HCT116 (cell line): Measurements from ENCODE around the gene GTF2F1. TPM values are rescaled to one million over a fixed set of nuclear protein-coding genes. Genes with fewer than 3 reads are reported as not detected.

ENCODE experiments used
- ATAC-seq: fragments of 200-7000 bp; cut with Tn5 transposase; 2 replicates; pipeline ENCODE4 v1.9.1; 2020; ENCODE audit warnings: mild to moderate bottlenecking, moderate library complexity
- BruUV-seq: library from RNA; stranded (reverse); fragments of 400-500 nt; replicated peaks from 2 replicates; lab custom pipeline; 2021; lab: Mats Ljungman, UMichigan
- CTCF ChIA-PET: fragments of 300-600 bp; sonication (Branson Sonifier 250); formaldehyde crosslinking; loops from one replicate; lab custom pipeline; 2021; ENCODE audit warnings: antibody characterized with exemption; lab: Charles Lee
- POLR2A ChIA-PET: fragments of 300-600, 350-600 bp; sonication (Branson Sonifier 250); formaldehyde crosslinking; loops from one replicate; lab custom pipeline; 2021; ENCODE audit warnings: antibody characterized with exemption; lab: Charles Lee
- RAD21 ChIA-PET, 2 experiments: fragments of 300-600 bp; sonication (Branson Sonifier 250); formaldehyde crosslinking; loops; one replicate each; lab custom pipeline; 2023; ENCODE audit warnings: low total read pairs in 2 of 2; ENCODE audit not compliant: uncharacterized antibody in 2 of 2, unreplicated experiment in 2 of 2, low non-redundant PET in 1 of 2; lab: Charles Lee
- DNase-seq: peaks from one replicate; pipeline ENCODE4 v3.0.0-alpha.2; 2010; ENCODE audit warnings: low read depth, low spot score
- H2AFZ ChIP-seq: fragments of 200-600 bp; shearing (Covaris generic), sonication (generic); 2 replicates; pipeline ENCODE4 v1.6.1; 2017; ENCODE audit warnings: low read depth, mixed run types, mixed read lengths, antibody characterized with exemption, low read length; ENCODE audit not compliant: poor library complexity, severe bottlenecking
- H3K27ac ChIP-seq: 2 replicates; pipeline ENCODE4 v1.5.1; 2012; ENCODE audit warnings: low read depth, low read length
- H3K27me3 ChIP-seq: fragments of 200-600 bp; sonication (generic); 2 replicates; pipeline ENCODE4 v1.6.1; 2016; ENCODE audit warnings: mixed run types, low read length, mixed read lengths; ENCODE audit not compliant: insufficient read depth
- H3K36me3 ChIP-seq, 2 experiments: fragments of 200-500 bp in 1 of 2; fragments of 200-600 bp in 1 of 2; sonication (Bioruptor generic) in 1 of 2; sonication (generic) in 1 of 2; 2 replicates each; pipeline versions ENCODE4 v1.5.1 to v1.6.1; 2014 to 2016; ENCODE audit warnings: low read length in 2 of 2, inconsistent platforms in 1 of 2, mixed read lengths in 1 of 2, mixed run types in 1 of 2; ENCODE audit not compliant: insufficient read depth in 2 of 2, control insufficient read depth in 1 of 2
- H3K4me1 ChIP-seq, 2 experiments: fragments of 200-600 bp in 1 of 2; sonication (generic) in 1 of 2; 2 replicates each; pipeline versions ENCODE4 v1.5.1 to v1.6.1; 2012 to 2017; ENCODE audit warnings: low read length in 2 of 2, inconsistent platforms in 1 of 2, mild to moderate bottlenecking in 1 of 2, mixed read lengths in 1 of 2, mixed run types in 1 of 2, moderate library complexity in 1 of 2; ENCODE audit not compliant: insufficient read depth in 2 of 2, control insufficient read depth in 1 of 2
- H3K4me2 ChIP-seq: fragments of 200-600 bp; sonication (generic); 2 replicates; pipeline ENCODE4 v1.6.1; 2017; ENCODE audit warnings: mixed run types, low read length, mixed read lengths
- H3K4me3 ChIP-seq, 2 experiments: fragments of 200-600 bp in 1 of 2; sonication (generic) in 1 of 2; replicated peaks in 1 of 2; 2 replicates each; pipeline ENCODE4 v1.5.1; 2011 to 2016; ENCODE audit warnings: low read length in 2 of 2, control low read depth in 1 of 2, low read depth in 1 of 2, mild to moderate bottlenecking in 1 of 2, mixed read lengths in 1 of 2, mixed run types in 1 of 2
- H3K79me2 ChIP-seq: fragments of 200-600 bp; sonication (generic); 2 replicates; pipeline ENCODE4 v1.6.1; 2017; ENCODE audit warnings: mild to moderate bottlenecking, mixed run types, low read length, moderate library complexity, mixed read lengths; ENCODE audit not compliant: insufficient read depth
- H3K9ac ChIP-seq: fragments of 200-600 bp; sonication (generic); 2 replicates; pipeline ENCODE4 v1.6.1; 2016; ENCODE audit warnings: low read length, mixed read lengths
- H3K9me2 ChIP-seq: fragments of 200-600 bp; sonication (generic), shearing (Covaris generic); 2 replicates; pipeline ENCODE4 v1.6.1; 2017; ENCODE audit warnings: mixed run types, mild to moderate bottlenecking, moderate library complexity; ENCODE audit not compliant: insufficient read depth
- H3K9me3 ChIP-seq, 2 experiments: fragments of 200-500 bp in 1 of 2; fragments of 200-600 bp in 1 of 2; sonication (Bioruptor generic) in 1 of 2; sonication (generic) in 1 of 2; 2 replicates each; pipeline ENCODE4 v1.6.1; 2014 to 2017; ENCODE audit warnings: low read length in 2 of 2, mixed read lengths in 2 of 2, inconsistent platforms in 1 of 2, low read depth in 1 of 2, mild to moderate bottlenecking in 1 of 2, mixed run types in 1 of 2, moderate library complexity in 1 of 2; ENCODE audit not compliant: control insufficient read depth in 1 of 2, insufficient read depth in 1 of 2
- H4K20me1 ChIP-seq: fragments of 200-600 bp; sonication (generic), shearing (Covaris generic); 2 replicates; pipeline ENCODE4 v1.6.1; 2017; ENCODE audit warnings: mixed run types, mild to moderate bottlenecking, moderate library complexity; ENCODE audit not compliant: insufficient read depth
- ATF3 ChIP-seq: IDR thresholded peaks from 2 replicates; pipeline ENCODE4 v1.6.1; 2012
- CEBPB ChIP-seq: IDR thresholded peaks from 2 replicates; pipeline ENCODE4 v1.6.1; 2012; ENCODE audit warnings: low read depth
- ELF1 ChIP-seq: IDR thresholded peaks from 2 replicates; pipeline ENCODE4 v1.6.1; 2012; ENCODE audit warnings: low read depth, borderline replicate concordance
- JUND ChIP-seq: IDR thresholded peaks from 2 replicates; pipeline ENCODE4 v1.6.1; 2012
- POLR2A ChIP-seq: IDR thresholded peaks from 2 replicates; pipeline ENCODE4 v1.7.0; 2011; ENCODE audit warnings: borderline replicate concordance; ENCODE audit not compliant: insufficient read depth, insufficient read length; ENCODE audit errors: extremely low read depth
- POLR2AphosphoS5 ChIP-seq: IDR thresholded peaks from 2 replicates; pipeline ENCODE4 v1.6.1; 2011; ENCODE audit warnings: mild to moderate bottlenecking, low read depth, low read length, moderate library complexity
- RAD21 ChIP-seq: IDR thresholded peaks from 2 replicates; pipeline ENCODE4 v1.6.1; 2012; ENCODE audit warnings: low read depth, mild to moderate bottlenecking
- REST ChIP-seq: IDR thresholded peaks from 2 replicates; pipeline ENCODE4 v1.6.1; 2012; ENCODE audit warnings: low read depth
- TCF7L2 ChIP-seq: IDR thresholded peaks from 2 replicates; pipeline ENCODE4 v1.7.0; 2011; ENCODE audit warnings: borderline replicate concordance, inconsistent platforms; ENCODE audit not compliant: insufficient read depth, insufficient read length; ENCODE audit errors: extremely low read depth
- intact Hi-C: fragments of 100-400 bp; cut with micrococcal nuclease; formaldehyde crosslinking; loops from 2 replicates; pipeline ENCODE4 v1.10.0; 2022
- total RNA-seq: library from RNA; stranded (reverse); gene quantifications from one replicate; pipeline ENCODE4 v1.2.1, GENCODE V29; 2021; ENCODE audit not compliant: unreplicated experiment

Gene GTF2F1
- total RNA-seq, 1 experiment from 2014 or later: 82.0 TPM

GRCh38 chr19:6359568-6360341, 33.2 kb downstream of the GTF2F1 start:
- Histone ChIP-seq H3K4me3 (no peak overlapping the region), H3K79me2 (peaks cover 17% of the 10 kb centered on the region; the same call in 1 of the 2 replicates), H3K9me2 (no peaks in the 10 kb centered on the region), H3K4me2 (no peak overlapping the region), H3K27ac (no peak overlapping the region), H3K9me3 (no peaks in the 10 kb centered on the region), H3K27me3 (no peaks in the 10 kb centered on the region), H2AFZ (no peak overlapping the region), H3K9ac (no peak overlapping the region), H4K20me1 (no peaks in the 10 kb centered on the region), H3K36me3 (no peaks in the 10 kb centered on the region), H3K4me1 (peaks cover 0 to 22% of the 10 kb centered on the region in 2 experiments)
- TF ChIP-seq REST (no peak), JUND (no peak), ATF3 (no peak), CEBPB (no peak), RAD21 (no peak), ELF1 (no peak), POLR2AphosphoS5 (no peak), TCF7L2 (no peak), POLR2A (no peak)
- intact Hi-C loops: no loop called here
- ATAC-seq: no peak
- ChIA-PET CTCF (no interaction called here), POLR2A (interaction anchor here (2.0 kb wide), 1 partner anchor 13 kb away, joined by 16 read pairs; the partner anchor contains the start of gene ALKBH7), RAD21 (no interaction called here)
- DNase-seq: no peak
- BruUV-seq: no TSS peak
